Left kidney (tissue), 8 donors: ENCODE results near the gene FOXK1. TPM values are rescaled to one million over a fixed set of nuclear protein-coding genes. Genes with fewer than 3 reads are reported as not detected.
"Not testable (repeated sequence)": the region's sequence is repeated elsewhere in the genome, so short reads cannot be mapped to it uniquely, and the experiment has no call there.

Experiments
- DNase-seq: peaks from one replicate; pipeline ENCODE4 v3.0.0-alpha.2; 2013
- long read RNA-seq, 8 donors: transcript quantifications; one replicate each; lab custom pipeline, GENCODE V29; 2026
- polyA plus RNA-seq: library from polyadenylated mRNA; unstranded; fragments of 120-200 nt; gene quantifications from one replicate; pipeline ENCODE4 v1.2.1, GENCODE V29; 2013; ENCODE audit not compliant: insufficient read length

Gene FOXK1
- 19.1 TPM for polyA plus RNA-seq
- long read RNA-seq, donor 1, full-length matches to known transcripts, result 3 of 27 reads
- long read RNA-seq, donor 1, partial matches to known transcripts, result 24 of 27 reads
- long read RNA-seq, donor 1, other reads (novel, unspliced or antisense), result 0 of 27 reads
- long read RNA-seq, donor 2, full-length matches to known transcripts, result 1 of 20 reads
- long read RNA-seq, donor 2, partial matches to known transcripts, result 19 of 20 reads
- long read RNA-seq, donor 2, other reads (novel, unspliced or antisense), result 0 of 20 reads
- long read RNA-seq, donor 3, partial matches to known transcripts, result 6 of 6 reads
- long read RNA-seq, donor 3, other reads (novel, unspliced or antisense), result 0 of 6 reads
- long read RNA-seq, donor 4, result 0 reads
- long read RNA-seq, donor 5, full-length matches to known transcripts, result 1 of 1 reads
- long read RNA-seq, donor 5, partial matches to known transcripts, result 0 of 1 reads
- long read RNA-seq, donor 5, other reads (novel, unspliced or antisense), result 0 of 1 reads
- long read RNA-seq, donor 6, full-length matches to known transcripts, result 1 of 1 reads
- long read RNA-seq, donor 6, partial matches to known transcripts, result 0 of 1 reads
- long read RNA-seq, donor 6, other reads (novel, unspliced or antisense), result 0 of 1 reads
- long read RNA-seq, donor 7, full-length matches to known transcripts, result 3 of 8 reads
- long read RNA-seq, donor 7, partial matches to known transcripts, result 5 of 8 reads
- long read RNA-seq, donor 7, other reads (novel, unspliced or antisense), result 0 of 8 reads
- long read RNA-seq, donor 8, result 0 reads

DNA sequence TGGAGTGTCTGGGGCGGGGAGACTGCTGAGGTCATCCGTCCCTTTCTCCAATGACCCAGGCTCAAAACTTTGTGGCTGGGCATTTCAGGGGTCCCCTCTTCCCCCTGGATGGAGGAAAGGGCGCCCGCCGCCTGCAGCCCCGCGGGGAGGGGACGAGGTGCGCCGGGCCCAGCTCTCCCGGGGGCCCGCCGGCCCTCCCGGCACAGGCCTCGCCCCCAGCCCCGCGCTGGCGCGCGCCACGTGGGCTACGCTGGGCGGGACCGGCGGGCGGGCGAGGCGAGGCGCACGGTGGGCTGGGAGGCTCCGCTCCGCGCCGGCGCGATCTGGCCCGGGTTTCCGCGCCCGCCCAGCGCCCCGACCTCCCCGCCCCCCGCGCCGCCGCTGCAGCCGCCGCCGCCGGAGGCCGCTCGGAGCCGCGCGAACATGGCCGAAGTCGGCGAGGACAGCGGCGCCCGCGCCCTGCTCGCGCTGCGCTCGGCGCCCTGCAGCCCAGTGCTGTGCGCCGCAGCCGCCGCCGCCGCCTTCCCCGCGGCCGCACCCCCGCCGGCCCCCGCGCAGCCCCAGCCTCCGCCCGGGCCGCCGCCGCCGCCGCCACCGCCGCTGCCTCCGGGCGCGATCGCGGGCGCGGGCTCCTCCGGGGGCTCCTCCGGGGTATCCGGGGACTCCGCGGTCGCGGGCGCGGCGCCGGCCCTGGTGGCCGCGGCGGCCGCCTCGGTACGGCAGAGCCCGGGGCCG lies at the start of gene FOXK1:
FOXK1 (plus strand) TSS at position 410 of the 735 bp plus-strand sequence; CDS start at position 424, 14 bp downstream.
- DNase-seq, result peak; percentile 77

DNA sequence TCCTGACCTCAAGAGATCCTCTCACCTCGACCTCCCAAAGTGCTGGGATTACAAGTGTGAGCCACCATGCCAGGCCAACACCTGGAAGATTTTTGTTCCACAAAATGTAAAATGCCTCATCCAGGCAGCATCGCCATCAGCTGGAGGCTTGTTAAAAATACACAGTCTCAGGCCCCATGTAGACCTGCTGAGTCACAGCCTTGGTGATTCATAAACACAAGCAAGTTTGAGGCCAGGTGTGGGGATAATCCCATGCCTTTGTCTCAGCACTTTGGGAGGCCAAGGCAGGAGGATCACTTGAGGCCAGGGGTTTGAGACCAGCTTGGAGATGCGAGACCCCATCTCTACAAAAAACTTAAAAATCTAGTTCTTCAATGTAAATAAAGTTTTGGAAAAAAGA lies 49.1 kb upstream of the FOXK1 start:
- DNase-seq, result no peak

DNA sequence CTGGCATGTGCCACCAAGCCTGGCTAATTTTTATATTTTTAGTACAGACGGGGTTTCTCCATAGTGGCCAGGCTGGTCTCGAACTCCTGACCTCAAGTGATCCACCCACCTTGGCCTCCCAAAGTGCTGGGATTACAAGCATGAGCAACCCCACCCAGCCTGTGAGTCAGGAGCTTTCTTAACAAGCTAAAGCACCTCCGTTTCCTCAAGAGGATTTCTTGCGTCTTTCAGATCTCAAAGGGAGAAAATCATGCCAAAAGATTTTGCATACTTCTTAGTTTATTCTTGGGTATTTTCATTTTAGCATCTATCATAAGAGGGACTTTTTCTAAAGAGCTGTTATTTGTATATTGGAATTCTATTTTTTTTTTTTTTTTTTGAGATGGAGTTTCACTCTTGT lies 47.9 kb upstream of the FOXK1 start:
- DNase-seq, result no peak

DNA sequence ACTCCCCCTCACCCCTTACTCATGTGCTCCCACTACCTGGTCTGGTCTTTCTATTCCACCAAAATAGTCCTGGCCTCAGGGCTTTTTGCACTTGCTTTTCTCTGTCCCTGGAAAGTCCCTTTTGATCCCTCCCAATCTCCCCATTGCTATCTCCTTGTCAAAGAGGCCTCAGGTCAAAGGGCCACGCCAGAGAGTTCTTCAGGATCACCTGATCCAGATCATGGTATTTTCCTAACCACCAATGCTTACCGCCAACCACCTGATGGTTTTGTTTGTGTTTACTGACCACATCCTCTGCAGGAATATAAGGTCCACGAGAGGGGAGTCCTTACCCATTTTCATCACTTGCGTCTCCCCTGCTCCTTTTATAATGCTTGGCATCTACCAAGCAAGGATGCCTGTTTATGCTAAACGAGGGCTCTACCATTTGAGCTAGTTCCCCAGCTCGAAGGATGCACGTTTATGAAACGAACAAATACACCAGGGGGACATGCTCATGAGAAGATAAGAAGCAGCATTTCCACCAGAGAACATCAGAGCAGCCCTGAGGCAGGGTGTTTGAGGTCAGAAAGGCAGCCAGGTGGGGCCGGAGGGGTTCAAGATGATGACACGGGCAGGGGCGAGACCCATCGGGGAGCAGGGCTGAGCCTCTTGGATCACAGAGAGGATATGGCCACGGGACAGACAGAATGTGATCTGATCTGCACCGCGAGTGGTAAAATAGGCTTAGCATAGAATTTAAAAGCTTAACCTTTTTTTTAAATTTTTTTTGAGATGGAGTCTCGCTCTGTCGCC lies 43.1 kb upstream of the FOXK1 start:
- DNase-seq, result no peak

DNA sequence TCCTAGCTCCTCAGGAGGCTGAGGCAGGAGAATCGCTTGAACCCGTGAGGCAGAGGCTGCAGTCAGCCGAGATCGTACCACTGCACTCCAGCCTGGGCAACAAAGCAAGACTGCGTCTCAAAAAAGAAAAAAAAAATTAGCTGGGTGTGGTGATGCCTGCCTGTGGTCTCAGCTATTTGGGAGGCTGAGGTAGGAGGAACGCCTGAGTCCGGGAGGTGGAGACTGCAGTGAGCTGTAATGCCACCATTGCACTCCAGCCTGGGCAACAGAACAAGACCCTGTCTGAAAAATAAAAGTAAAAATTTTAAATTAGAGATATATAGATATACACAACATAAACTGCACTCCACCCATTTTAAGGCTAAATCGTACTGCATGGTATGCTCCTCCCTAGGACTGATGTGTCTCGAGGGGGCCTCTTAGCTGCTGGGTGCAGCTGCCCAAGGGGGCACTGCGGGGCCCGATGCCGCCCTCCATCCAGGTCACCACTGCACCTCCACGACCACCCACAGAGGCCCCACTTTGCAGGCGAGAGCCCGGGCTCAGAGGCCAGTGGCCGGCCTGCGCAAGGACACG lies 40.9 kb upstream of the FOXK1 start:
- no peak for DNase-seq

DNA sequence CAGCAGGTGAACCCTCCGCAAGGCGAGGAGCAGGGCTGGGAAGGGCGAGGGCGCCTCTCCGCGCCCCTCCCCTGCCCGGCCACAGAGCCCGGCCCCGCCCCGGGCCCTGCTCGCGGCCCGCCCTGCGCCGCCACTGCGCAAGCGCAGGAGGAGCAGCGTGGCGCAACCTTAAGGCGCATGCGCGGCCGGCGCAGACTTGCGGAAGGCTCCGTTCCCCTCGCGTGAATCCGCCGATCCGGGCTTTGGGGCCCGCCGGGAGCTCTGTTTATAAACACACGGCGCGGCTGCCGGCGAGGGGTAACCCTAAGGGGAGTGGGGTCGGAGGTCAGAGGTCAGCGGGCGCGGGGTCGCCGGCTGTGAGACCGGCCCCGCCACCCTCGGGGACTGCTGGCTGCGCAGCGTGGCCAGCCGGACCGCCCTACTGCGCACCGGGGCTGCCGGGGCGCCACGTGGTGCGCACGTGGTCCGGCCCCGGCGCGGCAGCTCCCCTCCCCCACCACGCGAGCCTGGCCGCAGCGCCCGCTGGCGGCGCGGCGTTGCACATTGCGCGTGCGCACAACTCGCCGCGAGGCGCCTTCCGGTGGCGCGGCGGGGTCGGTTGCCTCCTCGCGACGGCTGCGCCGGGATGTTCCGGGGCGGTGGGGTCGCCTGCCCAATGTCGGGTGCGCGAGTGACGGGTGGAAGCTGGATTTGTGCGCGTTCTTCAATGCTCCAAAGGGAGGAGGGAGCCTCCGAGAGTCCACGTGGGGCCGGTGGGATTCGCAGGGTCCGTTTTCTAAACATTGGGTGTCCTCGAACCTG lies 40.2 kb upstream of the FOXK1 start:
- peak; percentile 92 for DNase-seq

DNA sequence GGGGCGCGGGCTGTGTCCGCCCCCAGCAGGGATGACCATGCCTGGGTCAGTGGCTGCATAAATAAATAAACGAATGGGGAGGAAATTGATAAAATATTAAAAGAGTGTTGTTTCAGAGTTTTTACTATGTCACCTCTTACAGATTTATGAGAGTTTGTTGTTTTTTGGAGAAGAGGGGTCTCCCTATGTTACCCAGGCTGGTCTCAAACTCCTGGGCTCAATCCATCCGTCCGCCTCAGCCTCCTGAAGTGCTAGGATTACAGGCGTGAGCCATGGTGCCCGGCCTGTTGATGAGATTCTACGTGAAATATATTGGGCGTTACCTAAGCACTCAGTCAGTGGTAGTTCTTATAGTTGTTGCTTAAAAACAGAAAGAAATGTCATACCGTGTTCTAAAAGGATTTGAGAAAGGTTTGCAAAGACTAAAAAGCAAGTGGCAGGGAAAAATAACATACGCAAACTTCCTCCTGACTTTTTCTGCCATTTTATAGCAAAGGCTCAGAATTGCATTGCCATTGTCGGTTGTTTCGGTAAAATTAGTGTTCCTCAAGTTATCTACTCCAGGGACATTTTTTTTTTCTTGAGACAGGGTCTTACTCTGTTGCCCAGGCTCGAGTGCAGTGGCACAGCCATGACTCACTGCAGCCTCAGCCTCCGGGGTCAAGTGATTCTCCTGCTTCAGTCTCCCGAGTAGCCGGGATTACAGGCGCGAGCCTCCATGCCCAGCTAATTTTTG lies 39.5 kb upstream of the FOXK1 start:
- no peak for DNase-seq

DNA sequence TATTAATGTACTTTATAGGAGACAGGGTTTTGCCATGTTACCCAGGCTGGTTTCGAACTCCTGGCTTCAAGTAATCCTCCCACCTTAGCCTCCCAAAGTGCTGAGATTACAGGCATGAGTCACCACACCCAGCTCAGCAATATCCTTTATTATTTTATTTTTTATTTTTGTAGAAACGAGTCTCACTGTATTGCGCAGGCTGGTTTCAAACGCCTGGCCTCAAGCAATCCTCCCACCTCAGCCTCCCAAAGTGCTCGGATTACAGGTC lies 39.0 kb upstream of the FOXK1 start:
- DNase-seq, result not testable (repeated sequence)

DNA sequence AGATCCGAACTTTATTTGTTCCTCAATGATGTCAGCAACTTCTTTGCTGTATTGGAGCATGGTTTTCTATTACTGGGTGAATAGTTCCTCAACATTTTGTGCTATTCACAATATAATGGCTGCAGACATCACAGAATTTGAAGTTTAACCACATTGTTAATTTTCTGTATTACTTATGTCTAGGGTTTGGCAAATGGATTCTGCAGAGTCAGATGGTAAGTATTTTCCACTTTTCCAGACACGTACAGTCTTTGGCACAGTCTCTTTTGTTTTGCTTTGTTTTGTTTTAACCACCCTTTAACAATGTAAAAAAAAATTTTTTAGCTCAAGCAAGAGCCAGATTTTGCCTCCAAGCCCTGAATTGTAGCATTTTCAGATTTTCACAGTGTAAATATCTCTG lies 36.8 kb upstream of the FOXK1 start:
- DNase-seq, result no peak

DNA sequence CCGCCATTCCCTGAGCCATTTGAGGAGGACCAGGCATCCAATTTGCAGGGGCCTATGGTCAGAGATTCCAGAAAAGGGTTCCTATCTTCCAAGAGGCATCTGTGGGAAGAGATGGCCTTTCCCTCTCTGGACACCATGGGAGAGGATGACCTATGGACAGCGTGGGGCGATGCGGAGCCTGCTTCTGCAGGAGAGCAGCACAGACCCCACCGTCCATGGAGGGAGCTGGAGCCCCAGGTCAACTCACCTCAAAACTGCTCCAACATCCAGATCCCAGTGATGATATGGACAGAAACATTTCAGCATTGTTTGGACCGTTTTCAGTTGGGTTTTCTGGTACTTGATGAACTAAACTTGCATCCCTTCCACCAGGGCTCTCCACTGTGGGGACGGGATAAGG lies 34.0 kb upstream of the FOXK1 start:
- DNase-seq, result no peak

DNA sequence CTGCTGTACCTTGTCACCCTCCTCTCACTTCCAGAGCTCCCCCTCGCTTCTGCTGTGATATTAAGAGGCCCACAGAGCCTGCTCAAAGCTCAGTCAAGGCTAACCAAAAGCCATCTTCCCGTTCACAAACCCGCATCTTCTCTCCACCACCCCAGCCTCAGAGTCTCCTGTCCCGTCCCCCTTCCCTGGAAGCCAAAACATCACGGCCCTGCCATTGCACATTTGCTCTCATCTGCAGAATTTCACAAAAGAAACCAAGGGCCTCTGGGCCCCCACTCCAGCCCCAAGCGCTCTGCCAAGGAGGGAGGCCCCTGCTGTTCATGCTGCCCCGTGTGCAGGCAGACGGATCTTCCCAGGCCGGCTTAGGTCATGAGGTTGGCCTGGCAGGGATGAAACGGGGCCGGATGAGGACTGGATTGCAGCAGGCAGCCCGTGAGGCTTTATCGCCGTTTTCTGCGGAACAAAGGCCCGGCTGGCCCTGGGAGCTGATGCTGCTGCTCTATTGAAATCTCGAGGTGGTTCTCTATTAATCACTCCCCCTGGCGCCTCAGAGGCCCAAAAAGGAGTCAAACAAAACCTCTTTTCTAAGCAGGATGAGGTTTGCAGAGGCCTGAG lies 31.6 kb upstream of the FOXK1 start:
- DNase-seq, result no peak

DNA sequence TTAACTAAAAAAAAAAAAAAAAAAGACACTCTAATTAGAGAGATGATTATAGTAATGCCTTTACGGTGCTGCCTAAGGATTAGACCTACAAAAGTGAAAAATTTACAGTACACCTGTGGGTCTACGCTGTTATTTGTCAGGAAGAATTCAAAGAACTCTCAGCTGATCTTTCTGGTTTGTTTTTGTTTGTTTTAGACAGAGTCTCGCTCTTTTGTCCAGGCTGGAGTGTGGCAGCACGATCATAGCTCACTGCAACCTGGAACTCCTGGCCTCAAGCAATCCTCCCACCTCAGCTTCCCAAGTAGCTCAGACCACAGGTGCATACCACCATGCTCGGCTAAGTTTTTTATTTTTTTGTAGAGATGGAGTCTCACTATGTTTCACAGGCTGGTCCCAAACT lies 28.3 kb upstream of the FOXK1 start:
- DNase-seq, result no peak

DNA sequence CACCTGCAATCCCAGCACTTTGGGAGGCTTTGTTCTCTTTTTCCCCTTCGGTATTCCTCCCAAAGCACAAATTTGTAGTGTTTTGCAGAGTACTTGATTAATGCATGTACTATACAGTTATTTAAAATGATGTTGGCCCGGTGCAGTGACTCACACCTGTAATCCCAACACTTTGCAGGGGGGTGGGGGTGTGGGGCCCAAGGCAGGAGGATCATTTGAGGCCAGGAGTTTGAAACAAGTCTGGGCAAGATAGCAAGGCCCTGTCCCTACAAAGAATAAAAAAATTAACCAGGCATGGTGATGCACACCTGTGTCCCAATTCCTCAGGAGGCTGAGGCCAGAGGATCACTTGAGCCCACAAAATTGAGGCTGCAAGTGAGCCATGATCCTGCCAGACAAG lies 26.8 kb upstream of the FOXK1 start:
- DNase-seq, result no peak

DNA sequence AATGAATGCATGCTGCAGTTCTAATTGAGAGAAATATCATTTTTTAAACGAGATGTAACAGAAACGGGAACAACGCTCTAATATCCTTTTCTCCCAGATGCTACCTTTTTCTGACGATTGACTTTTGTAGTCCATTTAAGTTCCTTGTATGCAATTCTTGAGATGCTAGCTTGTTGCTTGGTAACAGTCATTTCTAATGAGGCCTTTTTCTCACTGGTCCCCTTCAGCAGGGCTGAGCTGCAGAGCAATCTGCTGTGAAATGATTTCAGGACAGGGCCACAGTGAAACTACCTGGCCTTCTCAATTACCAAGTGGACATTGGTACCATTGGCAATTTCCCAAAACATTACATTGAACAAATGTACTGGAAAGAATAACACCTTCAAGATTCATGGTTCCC lies 26.2 kb upstream of the FOXK1 start:
- DNase-seq, result no peak

DNA sequence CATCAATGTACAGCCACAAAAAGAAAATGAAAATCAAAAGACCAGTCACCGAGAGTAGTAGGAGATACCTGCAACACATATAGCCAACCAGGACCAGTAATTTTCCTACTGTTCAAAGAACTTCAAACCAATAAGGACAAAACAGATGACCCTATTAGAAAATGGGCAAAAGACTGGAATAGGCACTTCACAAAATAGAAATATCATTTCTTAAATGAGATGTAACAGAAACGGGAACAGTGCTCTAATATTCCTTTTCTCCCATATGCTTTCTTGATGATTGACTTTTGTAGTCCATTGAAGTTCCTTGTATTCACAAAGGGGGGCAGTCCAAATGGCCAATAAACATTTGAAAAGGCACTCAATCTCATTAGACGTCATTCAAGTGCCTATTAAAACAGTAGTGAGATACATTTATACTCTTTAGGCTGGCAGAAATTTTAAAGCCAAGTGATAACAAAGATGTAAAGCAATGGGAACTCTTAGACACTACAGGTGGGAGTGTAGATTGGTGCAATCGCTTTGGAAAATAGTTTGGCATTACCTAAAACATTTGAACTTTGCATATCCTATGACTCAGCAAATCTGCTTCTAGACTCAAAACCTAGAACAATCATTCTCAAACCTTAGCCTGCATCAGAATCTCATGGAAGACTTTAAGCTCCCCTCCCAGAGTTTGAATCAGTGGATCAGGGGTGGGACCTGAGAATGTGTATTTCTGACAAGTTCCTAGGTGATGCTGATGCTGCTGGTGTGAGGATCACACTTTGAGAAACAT lies 24.3 kb upstream of the FOXK1 start:
- DNase-seq, result no peak

DNA sequence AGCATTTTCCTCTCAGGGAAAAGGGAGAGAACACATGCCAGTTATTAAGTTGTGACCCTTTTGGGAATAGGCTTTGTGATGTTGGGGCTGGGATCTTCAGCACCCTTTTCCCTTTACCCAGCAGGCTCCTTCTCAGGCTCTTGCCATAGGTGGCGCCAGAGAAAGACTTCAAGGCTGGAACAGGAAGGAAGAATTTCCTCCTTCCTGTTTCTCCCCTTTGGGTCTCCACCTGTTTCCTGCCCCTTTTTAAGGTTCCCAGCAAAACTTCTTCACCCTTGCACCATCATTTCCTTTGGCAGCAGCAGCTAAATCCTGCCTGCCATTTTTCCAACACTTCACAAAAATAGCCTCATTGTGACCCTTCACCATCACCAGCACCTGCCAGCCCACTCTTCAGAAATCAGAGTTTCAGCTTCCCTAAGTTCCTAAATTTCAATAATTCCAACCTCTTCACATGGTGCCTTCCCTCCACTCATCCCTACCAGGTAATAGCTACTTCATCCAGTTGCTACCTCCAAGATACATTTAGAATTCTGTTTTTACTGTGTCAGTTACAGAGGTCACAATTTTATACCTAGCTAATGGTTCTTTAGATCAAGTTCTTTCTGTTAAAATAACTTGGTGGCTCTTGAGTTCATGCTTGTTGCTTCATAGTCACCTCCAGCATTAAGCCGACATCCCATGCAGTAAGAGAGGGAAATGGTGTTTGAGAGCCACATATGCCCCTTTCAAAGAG lies 22.4 kb upstream of the FOXK1 start:
- no peak for DNase-seq

DNA sequence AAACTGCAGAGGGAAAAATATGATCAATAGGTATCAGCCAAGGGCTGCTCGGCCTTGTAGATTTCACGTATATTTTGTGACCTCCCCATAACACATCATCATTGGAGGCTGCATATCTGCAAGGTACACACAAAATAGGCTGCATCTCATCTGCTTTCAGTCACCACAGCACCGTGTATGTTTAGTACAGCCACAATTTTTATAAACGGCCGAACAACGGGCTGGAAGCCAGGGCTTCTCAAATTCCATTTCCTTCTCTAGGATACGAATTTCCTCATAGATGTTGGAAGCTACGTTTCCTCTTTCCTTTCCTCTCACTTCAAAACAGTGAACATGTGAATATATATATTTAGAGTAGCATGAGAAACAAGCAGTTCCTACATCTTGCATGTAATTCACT lies 20.2 kb upstream of the FOXK1 start:
- no peak for DNase-seq
